KBM-7 (cell line): Measurements from ENCODE around the gene ADGRD1.
A peak's percentile ranks its signal among the peaks of the same experiment; 100 is the strongest.

Experiments
- DNase-seq: peaks from one replicate; pipeline ENCODE4 v3.0.0-alpha.2; 2015
- in situ Hi-C: fragments of 300-500 bp; cut with MboI; formaldehyde crosslinking; loops from 2 replicates; pipeline ENCODE4 v1.14.3; 2020; ENCODE audit warnings: low sequenced_read_pairs, low pct_unique_long_range_greater_than_20kb, mixed read lengths

The ADGRD1 gene

GRCh38 chr12:131133015-131133905, 179.6 kb downstream of the ADGRD1 start:
- DNase-seq = peak; percentile 28
- in situ Hi-C loops = no loop called here

GRCh38 chr12:131133994-131134393, 180.3 kb downstream of the ADGRD1 start:
- no peak for DNase-seq
- in situ Hi-C loops = no loop called here

GRCh38 chr12:131134523-131135310, 181.0 kb downstream of the ADGRD1 start:
- in situ Hi-C loops = no loop called here
- DNase-seq = no peak

- in situ Hi-C loops = no loop called here
- DNase-seq = no peak
Observed at GRCh38 chr12:131135311-131135785, 181.6 kb downstream of the ADGRD1 start.

- no peak for DNase-seq
- in situ Hi-C loops = no loop called here
Observed at GRCh38 chr12:131135786-131136538, 182.3 kb downstream of the ADGRD1 start.

- in situ Hi-C loops = no loop called here
Observed at GRCh38 chr12:131136539-131136872, 182.8 kb downstream of the ADGRD1 start.

GRCh38 chr12:131137009-131137835, 183.5 kb downstream of the ADGRD1 start:
- in situ Hi-C loops = no loop called here
- DNase-seq = no peak

More at GRCh38 chr12:131136539-131136872, 182.8 kb downstream of the ADGRD1 start:
- DNase-seq = no peak

- in situ Hi-C loops = no loop called here
- peak; percentile 82 for DNase-seq
Observed at GRCh38 chr12:131137836-131138637, 184.3 kb downstream of the ADGRD1 start.

GRCh38 chr12:131138638-131139362, 185.1 kb downstream of the ADGRD1 start:
- in situ Hi-C loops = no loop called here
- DNase-seq = no peak

GRCh38 chr12:131139363-131140068, 185.8 kb downstream of the ADGRD1 start:
- DNase-seq = no peak
- in situ Hi-C loops = no loop called here

- in situ Hi-C loops = no loop called here
Observed at GRCh38 chr12:131140069-131140435, 186.3 kb downstream of the ADGRD1 start.

GRCh38 chr12:131140697-131141096, 187.0 kb downstream of the ADGRD1 start:
- in situ Hi-C loops = no loop called here
- no peak for DNase-seq

More at GRCh38 chr12:131140069-131140435, 186.3 kb downstream of the ADGRD1 start:
- DNase-seq = no peak

GRCh38 chr12:131141514-131141913, 187.8 kb downstream of the ADGRD1 start:
- in situ Hi-C loops = no loop called here
- DNase-seq = no peak

GRCh38 chr12:131142891-131143657, 189.4 kb downstream of the ADGRD1 start:
- in situ Hi-C loops = no loop called here

GRCh38 chr12:131146173-131146675, 192.5 kb downstream of the ADGRD1 start:
- in situ Hi-C loops = no loop called here
- no peak for DNase-seq

More at GRCh38 chr12:131142891-131143657, 189.4 kb downstream of the ADGRD1 start:
- DNase-seq = peak; percentile 24

GRCh38 chr12:131147293-131147692, 193.6 kb downstream of the ADGRD1 start:
- in situ Hi-C loops = no loop called here
- DNase-seq = no peak
